Measurements from ENCODE around the gene ANKRD18A.

ANKRD18A gene

GRCh38 chr9:38620483-38621433, at the start of gene ANKRD18A:
Gene ANKRD18A (minus strand): TSS chr9:38620596. CDS start chr9:38620285, 311 bp downstream.
- Histone ChIP-seq H3K36me3 (ENCODE audit: control insufficient read depth in 1 of 2, insufficient read depth in 2 of 2, low read length in 2 of 2) (no peaks in the 10 kb centered on the region), H3K9me3 (ENCODE audit: control insufficient read depth in 1 of 2, low read length in 2 of 2) (peaks cover 8% of the 10 kb centered on the region in 2 donors), H3K4me3 (ENCODE audit: low read depth in 1 of 2, low read length in 2 of 2) (peak within 1 kb of the TSS; percentile 50 to 71), H3K27ac (ENCODE audit: low read length) (no peak within 1 kb of the TSS), H3K4me1 (ENCODE audit: control insufficient read depth in 1 of 2, insufficient read depth in 2 of 2, low read length in 2 of 2) (peaks cover 0 to 28% of the 10 kb centered on the region in 2 donors), H3K27me3 (ENCODE audit: low read depth, low read length) (peaks cover 4% of the 10 kb centered on the region)

DNA sequence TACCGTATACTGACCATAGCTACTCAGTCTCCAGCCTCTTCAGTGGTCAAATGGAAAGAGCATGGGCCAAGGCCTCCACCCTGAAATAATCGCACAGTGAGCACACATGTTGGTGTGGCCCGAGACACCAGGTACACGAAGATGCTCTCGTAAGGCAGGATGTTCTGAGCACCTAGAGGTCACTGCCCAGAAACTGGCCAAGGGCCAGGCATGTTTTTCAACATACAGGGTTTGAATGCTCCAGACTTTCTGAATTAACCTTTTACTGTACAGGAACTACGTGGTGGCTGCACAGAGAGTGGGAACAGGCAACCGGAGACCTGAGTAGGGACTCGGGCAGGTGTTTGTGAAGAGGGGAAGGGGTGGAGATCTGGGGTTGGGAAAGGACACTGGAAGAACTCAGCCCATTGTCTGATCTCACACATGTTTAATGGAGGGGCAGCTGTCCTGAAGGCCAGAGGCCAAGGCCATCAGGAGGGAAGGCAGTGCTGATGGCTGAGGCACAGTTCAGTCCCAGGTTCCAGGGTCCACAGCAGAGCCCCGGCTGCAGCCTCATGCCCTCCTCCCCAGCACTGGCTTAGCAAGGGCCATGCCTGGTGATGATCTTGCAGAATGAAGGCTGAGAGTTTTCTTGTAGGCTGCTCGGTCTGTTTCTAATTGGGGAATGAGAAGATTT, 48.5 kb upstream of the ANKRD18A start:
- Histone ChIP-seq H3K27ac (ENCODE audit: low read length) (no peak overlapping the region), H3K27me3 (ENCODE audit: low read depth, low read length) (no peaks in the 10 kb centered on the region), H3K9me3 (ENCODE audit: control insufficient read depth in 1 of 2, low read length in 2 of 2) (no peaks in the 10 kb centered on the region), H3K4me1 (ENCODE audit: control insufficient read depth in 1 of 2, insufficient read depth in 2 of 2, low read length in 2 of 2) (no peaks in the 10 kb centered on the region), H3K36me3 (ENCODE audit: control insufficient read depth in 1 of 2, insufficient read depth in 2 of 2, low read length in 2 of 2) (no peaks in the 10 kb centered on the region), H3K4me3 (ENCODE audit: low read depth in 1 of 2, low read length in 2 of 2) (no peak overlapping the region)

DNA sequence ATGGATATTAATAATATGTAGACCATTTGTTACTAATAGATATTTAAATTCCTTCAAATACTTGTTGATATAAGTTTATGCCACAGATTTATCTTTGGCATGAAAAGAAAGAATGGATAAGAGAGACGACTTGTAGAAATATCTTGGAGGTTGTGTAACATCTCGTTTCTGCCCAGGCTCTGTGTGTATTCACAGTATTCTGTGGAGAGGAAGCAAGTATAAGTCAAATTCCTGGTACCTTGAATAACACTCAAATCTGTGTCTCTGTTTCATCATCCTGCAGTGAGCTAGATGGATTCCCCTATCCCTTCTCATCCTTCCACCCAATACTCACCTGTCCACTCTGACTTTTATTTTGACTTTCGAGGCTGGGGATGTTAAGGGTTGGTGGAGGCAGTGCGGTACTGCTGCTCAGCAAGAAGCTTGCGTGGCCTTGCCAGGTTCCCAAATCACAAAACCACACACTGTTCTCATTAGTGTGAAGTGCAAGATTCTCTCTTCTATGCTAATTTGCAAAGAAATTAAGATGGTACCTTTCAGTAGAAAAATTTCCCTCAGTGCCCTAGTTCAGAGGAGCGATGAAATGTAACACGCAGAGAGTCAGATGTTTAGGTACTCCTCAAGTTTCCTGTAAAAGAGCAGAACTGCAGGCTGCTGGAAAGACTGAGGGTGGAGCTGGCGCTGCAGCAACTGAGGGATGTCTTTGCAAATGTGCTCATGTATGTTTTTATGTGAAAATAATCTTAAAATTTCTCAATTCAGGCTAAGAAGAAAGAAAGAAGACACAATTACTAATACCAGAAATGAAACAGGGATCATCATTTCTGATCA, 42.6 kb upstream of the ANKRD18A start:
- H3K36me3 ChIP-seq (ENCODE audit: control insufficient read depth in 1 of 2, insufficient read depth in 2 of 2, low read length in 2 of 2) = no peaks in the 10 kb centered on the region
- H3K4me1 ChIP-seq (ENCODE audit: control insufficient read depth in 1 of 2, insufficient read depth in 2 of 2, low read length in 2 of 2) = no peaks in the 10 kb centered on the region
- H3K9me3 ChIP-seq (ENCODE audit: control insufficient read depth in 1 of 2, low read length in 2 of 2) = no peaks in the 10 kb centered on the region
- H3K27ac ChIP-seq (ENCODE audit: low read length) = no peak overlapping the region
- no peaks in the 10 kb centered on the region for H3K27me3 ChIP-seq (ENCODE audit: low read depth, low read length)
- H3K4me3 ChIP-seq (ENCODE audit: low read depth in 1 of 2, low read length in 2 of 2) = no peak overlapping the region

GRCh38 chr9:38659538-38659937, 39.1 kb upstream of the ANKRD18A start:
- Histone ChIP-seq H3K36me3 (ENCODE audit: control insufficient read depth in 1 of 2, insufficient read depth in 2 of 2, low read length in 2 of 2) (no peaks in the 10 kb centered on the region), H3K4me3 (ENCODE audit: low read depth in 1 of 2, low read length in 2 of 2) (no peak overlapping the region), H3K9me3 (ENCODE audit: control insufficient read depth in 1 of 2, low read length in 2 of 2) (no peaks in the 10 kb centered on the region)

DNA sequence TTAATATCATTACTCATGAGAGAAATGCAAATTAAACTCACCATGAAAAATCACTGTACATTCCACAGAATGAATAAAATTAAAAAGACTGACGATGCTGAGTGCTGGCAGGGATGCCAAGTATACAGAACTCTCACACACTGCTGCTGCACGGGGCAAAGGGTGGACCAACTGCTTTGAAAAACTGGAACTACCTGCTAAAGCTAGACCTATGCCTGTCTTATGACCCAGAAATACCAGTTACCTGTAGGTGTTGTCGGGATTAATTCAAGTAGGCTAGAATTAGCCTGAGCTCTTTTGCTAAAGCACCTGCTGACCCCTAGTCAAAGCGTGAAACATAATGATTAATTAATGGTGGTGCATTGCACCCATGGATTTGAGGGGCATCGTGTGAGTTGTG, 36.5 kb upstream of the ANKRD18A start:
- H3K9me3 ChIP-seq (ENCODE audit: control insufficient read depth in 1 of 2, low read length in 2 of 2) = no peaks in the 10 kb centered on the region
- no peaks in the 10 kb centered on the region for H3K4me1 ChIP-seq (ENCODE audit: control insufficient read depth in 1 of 2, insufficient read depth in 2 of 2, low read length in 2 of 2)
- no peak overlapping the region for H3K27ac ChIP-seq (ENCODE audit: low read length)
- H3K4me3 ChIP-seq (ENCODE audit: low read depth in 1 of 2, low read length in 2 of 2) = no peak overlapping the region
- H3K36me3 ChIP-seq (ENCODE audit: control insufficient read depth in 1 of 2, insufficient read depth in 2 of 2, low read length in 2 of 2) = no peaks in the 10 kb centered on the region
- no peaks in the 10 kb centered on the region for H3K27me3 ChIP-seq (ENCODE audit: low read depth, low read length)

More at GRCh38 chr9:38659538-38659937, 39.1 kb upstream of the ANKRD18A start:
- Histone ChIP-seq H3K27me3 (ENCODE audit: low read depth, low read length) (no peaks in the 10 kb centered on the region), H3K27ac (ENCODE audit: low read length) (no peak overlapping the region), H3K4me1 (ENCODE audit: control insufficient read depth in 1 of 2, insufficient read depth in 2 of 2, low read length in 2 of 2) (no peaks in the 10 kb centered on the region)

- Histone ChIP-seq H3K9me3 (ENCODE audit: control insufficient read depth in 1 of 2, low read length in 2 of 2) (no peaks in the 10 kb centered on the region), H3K4me3 (ENCODE audit: low read depth in 1 of 2, low read length in 2 of 2) (no peak overlapping the region), H3K27ac (ENCODE audit: low read length) (no peak overlapping the region), H3K36me3 (ENCODE audit: control insufficient read depth in 1 of 2, insufficient read depth in 2 of 2, low read length in 2 of 2) (no peaks in the 10 kb centered on the region), H3K4me1 (ENCODE audit: control insufficient read depth in 1 of 2, insufficient read depth in 2 of 2, low read length in 2 of 2) (no peaks in the 10 kb centered on the region), H3K27me3 (ENCODE audit: low read depth, low read length) (no peaks in the 10 kb centered on the region)
Observed at GRCh38 chr9:38652486-38652885, 32.1 kb upstream of the ANKRD18A start.

GRCh38 chr9:38652044-38652443, 31.6 kb upstream of the ANKRD18A start:
- Histone ChIP-seq H3K27me3 (ENCODE audit: low read depth, low read length) (no peaks in the 10 kb centered on the region), H3K4me3 (ENCODE audit: low read depth in 1 of 2, low read length in 2 of 2) (no peak overlapping the region), H3K4me1 (ENCODE audit: control insufficient read depth in 1 of 2, insufficient read depth in 2 of 2, low read length in 2 of 2) (no peaks in the 10 kb centered on the region), H3K9me3 (ENCODE audit: control insufficient read depth in 1 of 2, low read length in 2 of 2) (no peaks in the 10 kb centered on the region), H3K27ac (ENCODE audit: low read length) (no peak overlapping the region), H3K36me3 (ENCODE audit: control insufficient read depth in 1 of 2, insufficient read depth in 2 of 2, low read length in 2 of 2) (no peaks in the 10 kb centered on the region)

DNA sequence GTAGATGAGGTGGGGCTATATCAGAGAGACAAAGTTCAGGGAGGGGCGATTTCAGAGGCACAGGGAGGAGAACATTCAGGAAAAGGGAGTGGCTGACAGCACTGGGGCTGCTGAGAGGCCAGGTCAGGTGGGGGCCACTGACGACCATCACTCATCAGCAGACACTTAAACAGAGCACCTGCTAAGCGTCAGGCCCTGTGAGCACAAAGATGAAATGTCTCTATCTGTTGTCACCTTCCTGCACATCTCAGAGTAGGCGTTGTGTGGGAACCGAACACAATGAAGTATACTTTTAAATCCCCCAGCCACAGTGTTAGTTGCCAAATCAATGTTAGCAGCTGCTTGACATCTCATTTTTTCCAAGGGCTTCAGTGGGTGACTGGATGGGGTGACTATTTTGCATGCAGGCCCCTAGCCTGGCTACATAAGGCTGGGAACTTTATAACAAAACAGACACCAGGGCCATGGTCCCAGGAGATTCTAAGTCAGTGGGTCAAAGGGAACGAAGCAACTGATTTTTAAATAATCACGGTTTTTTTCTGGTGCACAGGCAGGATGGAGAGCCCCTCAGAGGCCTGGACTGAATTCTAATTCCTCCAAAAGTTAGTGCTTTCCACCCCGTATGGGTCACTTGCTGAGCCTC, 31.1 kb upstream of the ANKRD18A start:
- no peaks in the 10 kb centered on the region for H3K36me3 ChIP-seq (ENCODE audit: control insufficient read depth in 1 of 2, insufficient read depth in 2 of 2, low read length in 2 of 2)
- H3K4me1 ChIP-seq (ENCODE audit: control insufficient read depth in 1 of 2, insufficient read depth in 2 of 2, low read length in 2 of 2) = no peaks in the 10 kb centered on the region
- H3K4me3 ChIP-seq (ENCODE audit: low read depth in 1 of 2, low read length in 2 of 2) = no peak overlapping the region
- no peaks in the 10 kb centered on the region for H3K27me3 ChIP-seq (ENCODE audit: low read depth, low read length)
- no peak overlapping the region for H3K27ac ChIP-seq (ENCODE audit: low read length)
- no peaks in the 10 kb centered on the region for H3K9me3 ChIP-seq (ENCODE audit: control insufficient read depth in 1 of 2, low read length in 2 of 2)

DNA sequence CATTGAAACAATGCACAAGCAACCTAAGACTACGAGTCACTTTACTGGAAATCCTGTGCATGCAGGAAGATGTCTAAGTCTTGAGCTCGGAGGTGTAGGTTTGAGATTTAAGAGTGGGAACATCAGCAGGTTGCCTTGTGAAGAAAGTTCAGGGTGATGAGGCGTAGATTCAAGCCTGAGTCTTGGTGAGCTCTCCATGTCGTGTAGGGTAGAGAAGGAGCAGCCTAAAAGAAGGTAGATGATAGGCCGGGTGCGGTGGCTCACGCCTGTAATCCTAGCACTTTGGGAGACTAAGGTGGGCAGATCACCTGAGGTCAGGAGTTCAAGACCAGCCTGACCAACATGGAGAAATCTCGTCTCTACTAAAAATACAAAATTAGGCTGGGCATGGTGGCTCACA, 30.2 kb upstream of the ANKRD18A start:
- Histone ChIP-seq H3K9me3 (ENCODE audit: control insufficient read depth in 1 of 2, low read length in 2 of 2) (no peaks in the 10 kb centered on the region), H3K36me3 (ENCODE audit: control insufficient read depth in 1 of 2, insufficient read depth in 2 of 2, low read length in 2 of 2) (no peaks in the 10 kb centered on the region), H3K4me1 (ENCODE audit: control insufficient read depth in 1 of 2, insufficient read depth in 2 of 2, low read length in 2 of 2) (no peaks in the 10 kb centered on the region), H3K27ac (ENCODE audit: low read length) (no peak overlapping the region), H3K27me3 (ENCODE audit: low read depth, low read length) (no peaks in the 10 kb centered on the region), H3K4me3 (ENCODE audit: low read depth in 1 of 2, low read length in 2 of 2) (no peak overlapping the region)

- no peaks in the 10 kb centered on the region for H3K27me3 ChIP-seq (ENCODE audit: low read depth, low read length)
- H3K4me1 ChIP-seq (ENCODE audit: control insufficient read depth in 1 of 2, insufficient read depth in 2 of 2, low read length in 2 of 2) = no peaks in the 10 kb centered on the region
- no peaks in the 10 kb centered on the region for H3K9me3 ChIP-seq (ENCODE audit: control insufficient read depth in 1 of 2, low read length in 2 of 2)
- H3K4me3 ChIP-seq (ENCODE audit: low read depth in 1 of 2, low read length in 2 of 2) = no peak overlapping the region
- H3K27ac ChIP-seq (ENCODE audit: low read length) = no peak overlapping the region
- no peaks in the 10 kb centered on the region for H3K36me3 ChIP-seq (ENCODE audit: control insufficient read depth in 1 of 2, insufficient read depth in 2 of 2, low read length in 2 of 2)
Observed at GRCh38 chr9:38649731-38650363, 29.5 kb upstream of the ANKRD18A start.

Measured in muscle layer of duodenum (tissue), 2 donors.